Neural crest cell (in vitro differentiated cells): Measurements from ENCODE around the gene LIPF. TPM values are rescaled to one million over a fixed set of nuclear protein-coding genes. Genes with fewer than 3 reads are reported as not detected.

Experiments used
- DNase-seq: peaks from one replicate; pipeline ENCODE4 v3.0.0; 2021; ENCODE audit warnings: low read depth, mixed read lengths, low spot score
- H3K27ac Mint-ChIP-seq: one replicate; pipeline ENCODE4 v1.8.0; 2021; ENCODE audit warnings: mild to moderate bottlenecking, mixed read lengths; ENCODE audit not compliant: unreplicated experiment
- H3K27me3 Mint-ChIP-seq: 2 replicates; pipeline ENCODE4 v1.8.0; 2021; ENCODE audit warnings: low read depth, mild to moderate bottlenecking, mixed read lengths
- H3K36me3 Mint-ChIP-seq: 2 replicates; pipeline ENCODE4 v1.8.0; 2021; ENCODE audit warnings: low read depth, mild to moderate bottlenecking, mixed read lengths
- H3K4me1 Mint-ChIP-seq: 2 replicates; pipeline ENCODE4 v1.8.0; 2021; ENCODE audit warnings: mixed read lengths
- H3K4me3 Mint-ChIP-seq: one replicate; pipeline ENCODE4 v1.8.0; 2021; ENCODE audit warnings: mild to moderate bottlenecking, mixed read lengths
- H3K9me3 Mint-ChIP-seq: 2 replicates; pipeline ENCODE4 v1.8.0; 2021; ENCODE audit warnings: mixed read lengths
- total RNA-seq: library from RNA; stranded (reverse); gene quantifications from 2 replicates; pipeline ENCODE4 v1.2.1, GENCODE V29; 2021
- TF ChIP-seq, protein P1 (sequence below): fragments of 200-600 bp; sonication (generic); conservative IDR thresholded peaks from 2 replicates; pipeline ENCODE4 v1.5.0; 2021; ENCODE audit warnings: antibody characterized with exemption, mild to moderate bottlenecking

LIPF gene
- total RNA-seq, 1 donor from 2014 or later = not detected

DNA sequence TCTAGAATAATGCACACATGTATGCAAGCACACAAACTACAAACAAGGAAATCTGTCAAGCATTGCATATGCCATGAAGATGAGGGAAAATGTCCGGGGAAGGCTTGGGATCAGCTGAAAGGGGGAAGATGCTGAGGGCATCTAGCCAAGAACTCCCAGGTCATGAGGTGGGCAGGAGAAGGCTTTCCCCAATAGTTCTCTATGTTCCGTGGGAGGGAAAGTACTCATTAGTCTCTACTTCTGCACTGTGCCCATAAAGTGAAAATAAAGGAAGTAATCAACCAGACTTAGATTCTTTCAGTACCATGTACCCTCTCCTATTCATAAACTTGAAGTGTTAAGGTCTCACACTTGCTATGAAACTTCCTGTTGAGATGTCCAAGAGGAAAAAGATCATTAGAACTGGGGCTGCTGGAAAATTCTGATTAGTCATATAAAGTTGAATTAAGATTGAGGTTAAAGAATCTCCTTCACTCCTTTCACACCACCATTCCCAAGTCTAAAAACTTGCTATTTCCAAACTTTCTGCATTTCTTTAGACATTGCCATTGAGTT lies 17.1 kb upstream of the LIPF start:
- no peak overlapping the region for H3K27ac Mint-ChIP-seq
- H3K4me3 Mint-ChIP-seq = no peak overlapping the region
- H3K36me3 Mint-ChIP-seq = no peaks in the 10 kb centered on the region
- H3K4me1 Mint-ChIP-seq = no peaks in the 10 kb centered on the region
- H3K27me3 Mint-ChIP-seq = peaks cover 3% of the 10 kb centered on the region
- DNase-seq = no peak
- no peaks in the 10 kb centered on the region for H3K9me3 Mint-ChIP-seq
- TF ChIP-seq, protein P1, sequence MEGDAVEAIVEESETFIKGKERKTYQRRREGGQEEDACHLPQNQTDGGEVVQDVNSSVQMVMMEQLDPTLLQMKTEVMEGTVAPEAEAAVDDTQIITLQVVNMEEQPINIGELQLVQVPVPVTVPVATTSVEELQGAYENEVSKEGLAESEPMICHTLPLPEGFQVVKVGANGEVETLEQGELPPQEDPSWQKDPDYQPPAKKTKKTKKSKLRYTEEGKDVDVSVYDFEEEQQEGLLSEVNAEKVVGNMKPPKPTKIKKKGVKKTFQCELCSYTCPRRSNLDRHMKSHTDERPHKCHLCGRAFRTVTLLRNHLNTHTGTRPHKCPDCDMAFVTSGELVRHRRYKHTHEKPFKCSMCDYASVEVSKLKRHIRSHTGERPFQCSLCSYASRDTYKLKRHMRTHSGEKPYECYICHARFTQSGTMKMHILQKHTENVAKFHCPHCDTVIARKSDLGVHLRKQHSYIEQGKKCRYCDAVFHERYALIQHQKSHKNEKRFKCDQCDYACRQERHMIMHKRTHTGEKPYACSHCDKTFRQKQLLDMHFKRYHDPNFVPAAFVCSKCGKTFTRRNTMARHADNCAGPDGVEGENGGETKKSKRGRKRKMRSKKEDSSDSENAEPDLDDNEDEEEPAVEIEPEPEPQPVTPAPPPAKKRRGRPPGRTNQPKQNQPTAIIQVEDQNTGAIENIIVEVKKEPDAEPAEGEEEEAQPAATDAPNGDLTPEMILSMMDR = no peak

DNA sequence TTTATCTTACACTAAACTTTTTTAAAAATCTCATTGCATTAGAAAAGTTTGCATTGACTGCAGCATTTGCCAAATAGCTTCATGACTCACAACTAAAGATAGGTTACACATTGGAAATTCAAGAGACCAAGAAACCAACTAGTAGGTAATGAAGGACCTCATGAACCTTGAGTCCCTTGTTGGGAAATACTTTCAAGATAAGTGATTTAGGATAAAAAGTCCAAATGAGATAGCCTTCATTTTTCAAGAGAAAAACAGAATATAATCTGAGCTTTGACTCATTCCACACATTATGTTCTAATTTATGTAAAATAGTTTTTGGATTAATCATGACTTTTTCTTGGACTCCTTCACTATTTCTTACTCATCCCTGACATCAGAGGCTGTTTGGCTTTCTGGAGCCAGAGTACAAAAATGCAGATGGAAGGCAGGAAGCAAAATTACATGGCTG lies 13.1 kb upstream of the LIPF start:
- Mint-ChIP-seq H3K27me3 (no peaks in the 10 kb centered on the region), H3K27ac (no peak overlapping the region), H3K9me3 (no peaks in the 10 kb centered on the region), H3K4me3 (no peak overlapping the region), H3K4me1 (no peaks in the 10 kb centered on the region), H3K36me3 (no peaks in the 10 kb centered on the region)
- DNase-seq = no peak
- TF ChIP-seq, protein P1 = no peak

DNA sequence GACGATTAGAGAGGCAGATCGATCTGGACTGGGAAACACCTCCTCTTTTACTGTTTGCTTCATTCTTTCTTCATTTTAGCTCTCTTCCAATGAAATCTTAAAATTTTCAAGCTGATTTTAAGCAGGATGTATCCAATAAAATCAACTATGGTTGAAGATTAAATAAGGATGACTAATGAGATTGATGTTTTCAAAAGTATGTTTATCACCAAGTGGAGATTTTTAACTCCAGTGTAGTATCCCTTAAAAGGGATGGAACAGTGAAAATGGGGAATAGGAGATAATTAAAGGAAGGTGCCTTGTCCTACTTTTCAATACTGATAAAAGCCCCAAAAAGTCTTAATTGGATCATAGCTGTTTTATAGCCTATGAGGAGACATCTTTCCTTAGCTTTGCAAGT lies 11.6 kb upstream of the LIPF start:
- H3K27me3 Mint-ChIP-seq = no peaks in the 10 kb centered on the region
- no peaks in the 10 kb centered on the region for H3K4me1 Mint-ChIP-seq
- TF ChIP-seq, protein P1 = no peak
- no peak for DNase-seq
- H3K4me3 Mint-ChIP-seq = no peak overlapping the region
- no peak overlapping the region for H3K27ac Mint-ChIP-seq
- H3K9me3 Mint-ChIP-seq = no peaks in the 10 kb centered on the region
- H3K36me3 Mint-ChIP-seq = no peaks in the 10 kb centered on the region

DNA sequence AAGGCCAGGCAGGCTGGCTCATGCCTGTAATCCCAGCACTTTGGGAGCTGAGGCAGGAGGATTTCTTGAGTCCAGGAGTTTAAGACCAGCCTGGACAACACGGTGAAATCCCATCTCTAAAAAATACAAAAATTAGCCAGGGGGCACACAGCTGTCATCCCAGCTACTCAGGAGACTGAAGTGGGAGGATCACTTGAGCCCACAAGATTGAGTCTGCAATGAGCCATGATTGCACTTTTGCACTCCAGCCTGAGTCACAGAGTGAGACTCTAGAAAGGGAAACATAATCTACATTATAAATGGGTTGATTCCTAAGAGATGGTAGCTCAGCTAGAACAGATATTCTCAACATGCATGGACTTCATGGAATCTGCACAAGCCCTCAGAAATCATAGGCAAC lies 6.3 kb upstream of the LIPF start:
- no peak overlapping the region for H3K4me3 Mint-ChIP-seq
- no peaks in the 10 kb centered on the region for H3K4me1 Mint-ChIP-seq
- H3K36me3 Mint-ChIP-seq = no peaks in the 10 kb centered on the region
- no peak for DNase-seq
- no peaks in the 10 kb centered on the region for H3K9me3 Mint-ChIP-seq
- TF ChIP-seq, protein P1 = no peak
- no peaks in the 10 kb centered on the region for H3K27me3 Mint-ChIP-seq
- no peak overlapping the region for H3K27ac Mint-ChIP-seq

DNA sequence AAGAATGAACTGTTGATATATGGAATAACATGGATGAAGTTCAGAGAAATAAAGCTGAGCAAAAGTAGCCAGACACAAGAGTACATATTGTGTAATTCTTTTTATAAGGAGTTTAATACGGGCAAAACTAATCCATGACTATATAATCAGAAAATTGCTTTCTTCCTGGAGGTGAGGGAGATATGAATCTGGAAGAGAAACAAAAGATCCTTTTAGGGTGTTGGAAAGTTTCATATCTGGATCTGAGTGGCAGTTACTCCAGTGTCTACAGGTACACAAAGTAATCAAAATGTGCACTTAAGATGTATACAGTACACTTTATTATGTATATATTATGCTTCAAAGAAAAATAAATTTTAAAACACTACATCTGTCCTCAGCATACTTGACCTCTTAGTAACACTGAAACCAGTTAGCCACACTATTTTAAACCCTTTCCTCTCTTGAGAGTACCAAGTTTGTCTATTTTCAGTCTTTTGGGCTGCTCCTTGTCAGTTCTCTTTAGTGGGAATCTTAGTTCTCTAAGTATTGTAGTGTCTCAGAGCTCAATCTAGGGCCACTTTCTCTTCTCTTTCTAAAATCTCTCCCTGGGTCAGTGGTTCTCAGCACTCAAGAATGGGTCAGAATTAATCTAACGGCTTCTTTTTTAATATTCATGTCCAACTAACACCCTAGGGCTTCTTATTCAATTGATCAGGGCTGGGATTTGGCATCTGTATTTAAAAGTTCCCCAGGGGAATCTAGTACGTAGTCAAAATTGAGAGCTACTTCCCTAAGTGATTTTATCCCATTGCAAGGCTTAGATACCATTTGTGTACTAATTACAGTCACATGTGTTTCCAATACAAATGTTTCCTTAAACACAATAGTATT lies 4.3 kb upstream of the LIPF start:
- Mint-ChIP-seq H3K4me3 (no peak overlapping the region), H3K36me3 (no peaks in the 10 kb centered on the region)

More for the DNA sequence above, 4.3 kb upstream of the LIPF start:
- Mint-ChIP-seq H3K9me3 (no peaks in the 10 kb centered on the region), H3K27me3 (no peaks in the 10 kb centered on the region), H3K27ac (no peak overlapping the region), H3K4me1 (no peaks in the 10 kb centered on the region)
- no peak for DNase-seq
- TF ChIP-seq, protein P1 = no peak
